ENCODE results near the gene MLIP.
"Not testable (repeated sequence)": the region's sequence is repeated elsewhere in the genome, so short reads cannot be mapped to it uniquely, and the experiment has no call there.

The MLIP gene

DNA sequence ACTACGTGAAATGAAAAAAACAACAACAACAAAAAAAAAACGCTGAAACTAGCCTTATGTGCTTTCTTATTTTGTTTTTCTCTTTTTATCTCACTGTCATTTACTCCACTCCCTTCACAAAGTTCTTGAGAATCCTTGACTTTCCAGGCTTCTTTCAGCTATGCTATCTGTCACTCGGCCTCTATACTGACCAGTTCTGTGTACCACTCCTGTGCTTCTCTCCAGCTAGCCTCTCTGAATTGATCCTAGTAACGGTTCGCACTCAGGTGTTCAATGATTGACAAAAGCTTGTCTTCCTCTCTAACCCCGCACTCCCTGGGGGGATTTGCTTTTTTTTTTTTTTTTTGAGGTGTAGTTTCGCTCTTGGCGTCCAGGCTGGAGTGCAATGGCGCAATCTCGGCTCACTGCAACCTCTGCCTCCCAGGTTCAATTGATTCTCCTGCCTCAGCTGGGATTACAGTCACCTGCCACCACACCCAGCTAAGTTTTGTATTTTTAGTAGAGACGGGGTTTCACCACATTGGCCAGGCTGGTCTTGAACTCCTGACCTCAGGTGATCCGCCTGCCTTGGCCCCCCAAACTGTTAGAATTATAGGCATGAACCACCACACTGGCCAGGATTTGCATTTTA lies 31.8 kb downstream of the MLIP start:
- no peak for DNase-seq

DNA sequence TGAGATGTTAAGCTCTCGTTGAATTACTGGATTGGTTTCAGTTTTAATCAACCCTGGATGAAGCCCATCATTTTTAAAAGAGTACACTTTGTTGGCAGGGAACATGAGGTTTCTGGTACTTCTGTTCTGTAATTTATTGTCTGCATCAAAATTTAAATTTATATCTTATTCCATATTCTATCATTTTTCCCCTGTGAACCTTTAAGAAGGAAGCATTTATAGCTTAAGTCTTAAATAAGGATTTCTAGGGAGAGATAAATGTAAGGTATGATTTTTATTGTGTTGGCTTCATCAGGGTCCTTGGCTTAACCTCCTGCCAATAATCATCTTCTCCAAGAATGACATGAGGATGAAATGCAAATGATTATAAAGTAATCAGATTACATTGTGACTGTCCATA lies 40.6 kb downstream of the MLIP start:
- no peak for DNase-seq

DNA sequence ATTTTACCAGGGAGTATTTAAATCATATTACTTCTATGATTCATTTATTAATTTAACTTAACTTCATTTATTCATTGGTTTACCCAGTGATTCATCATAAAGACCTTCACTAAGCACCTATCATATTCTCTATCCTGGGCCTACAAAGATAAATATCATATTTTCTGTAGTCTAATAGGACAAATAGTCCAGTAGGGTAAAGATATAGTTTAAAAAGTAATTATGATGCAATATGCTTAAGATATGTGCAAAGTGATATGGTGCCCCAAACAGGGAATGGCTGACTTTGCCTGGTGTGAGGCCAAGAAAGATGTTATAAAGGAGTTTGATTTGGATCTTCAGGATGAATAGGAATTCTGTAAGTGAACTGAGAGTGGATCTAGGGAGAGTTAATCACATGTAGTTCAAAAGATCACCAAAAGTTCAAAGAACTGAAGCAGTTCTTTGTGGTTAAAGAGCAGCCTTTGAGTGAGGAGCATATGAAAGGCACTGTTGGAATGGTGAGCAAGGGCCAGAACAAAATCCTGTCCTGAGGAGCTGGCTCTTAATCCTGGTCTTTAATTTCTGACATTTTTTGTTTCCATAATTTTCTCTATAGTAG lies 45.5 kb downstream of the MLIP start:
- no peak for DNase-seq

DNA sequence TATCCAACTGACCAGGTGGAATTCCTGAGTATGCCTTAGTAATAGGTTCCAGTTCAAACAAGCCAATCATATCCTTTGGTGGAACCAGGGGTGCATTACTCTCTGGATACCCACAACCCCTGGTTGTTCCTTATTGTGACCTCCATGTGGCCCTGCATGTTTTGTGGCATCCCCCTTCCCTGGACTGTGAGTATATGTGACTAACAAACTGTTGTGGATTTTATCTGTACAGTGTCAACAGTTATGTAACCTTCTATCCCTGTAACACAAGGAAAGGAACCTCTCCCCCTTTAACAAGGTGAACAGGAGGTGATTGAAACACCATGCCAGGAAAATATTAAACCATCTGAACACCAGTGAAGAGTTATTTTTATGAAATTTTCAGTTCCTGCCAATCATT lies 46.2 kb downstream of the MLIP start:
- DNase-seq: no peak

DNA sequence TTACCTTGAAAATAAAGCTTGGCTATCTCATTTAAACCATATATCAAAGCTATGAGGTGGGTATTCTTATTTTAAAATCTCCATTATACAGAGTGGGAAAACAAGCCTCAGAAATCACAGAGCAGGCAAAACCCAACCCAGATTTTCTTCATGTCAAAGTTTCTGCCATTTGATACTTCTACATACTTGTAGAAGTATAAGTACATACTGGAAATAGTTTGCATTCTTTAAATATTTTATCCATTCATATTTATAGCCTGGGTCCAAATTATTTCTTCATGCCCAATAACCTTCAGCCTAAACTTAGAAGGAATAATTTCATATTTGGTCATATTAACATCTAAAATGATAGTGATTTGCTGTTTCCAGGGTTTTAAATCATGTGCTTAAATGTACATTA lies 61.8 kb downstream of the MLIP start:
- DNase-seq: no peak

DNA sequence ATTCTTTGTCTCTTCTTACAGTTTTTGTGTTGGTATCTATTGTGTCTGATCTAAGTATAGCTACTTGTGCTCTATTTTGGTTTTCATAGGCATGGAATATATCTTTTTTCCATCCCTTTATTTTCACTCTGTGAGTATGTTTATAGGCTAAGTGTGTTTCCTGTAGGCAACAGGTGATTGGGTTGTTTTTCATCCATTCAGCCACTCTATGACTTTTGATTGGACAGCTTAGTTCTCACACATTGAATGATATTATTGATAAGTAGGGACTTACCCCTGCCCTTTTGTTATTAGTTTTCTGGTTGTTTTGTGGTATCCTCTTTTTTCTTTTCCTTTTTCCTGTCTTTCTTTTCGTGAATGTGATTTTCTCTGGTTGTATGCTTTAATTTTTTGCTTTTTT lies 67.9 kb downstream of the MLIP start:
- no peak for DNase-seq

DNA sequence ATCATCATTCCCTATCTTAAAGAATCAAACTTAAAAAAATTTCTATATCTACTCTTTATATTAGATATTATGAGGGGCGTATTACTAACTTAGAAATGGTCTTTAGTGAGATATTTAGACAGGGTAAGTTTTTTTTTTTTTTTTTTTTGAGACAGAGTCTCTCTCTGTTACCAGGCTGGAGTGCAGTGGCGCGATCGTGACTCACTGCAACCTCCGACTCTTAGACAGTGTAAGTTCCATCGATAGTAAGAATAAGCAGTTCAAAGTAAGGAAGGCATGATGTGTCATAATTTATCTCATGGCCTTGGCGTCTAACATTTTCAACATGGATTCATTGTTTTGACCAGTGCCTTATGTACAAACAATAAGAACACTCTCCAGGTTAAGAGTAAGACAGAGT lies 72.4 kb downstream of the MLIP start:
- DNase-seq: no peak

DNA sequence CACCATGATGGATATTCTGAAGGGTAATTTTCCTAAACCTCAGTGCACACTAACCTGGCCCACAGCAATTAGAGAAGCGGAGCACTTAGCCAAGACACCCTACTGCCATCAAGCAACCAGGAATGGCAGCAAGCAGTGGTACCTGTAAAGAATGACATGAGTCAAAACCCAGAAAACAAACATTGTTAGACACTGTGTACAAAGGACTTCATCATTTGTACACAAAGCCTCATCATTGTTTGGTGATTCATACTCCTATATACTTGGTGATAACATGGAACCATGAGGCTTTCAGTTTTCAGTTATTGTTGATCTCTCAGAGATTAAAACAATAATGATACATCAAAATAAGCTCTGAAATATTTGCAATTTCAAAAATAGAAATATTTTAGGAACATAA lies 74.6 kb downstream of the MLIP start:
- no peak for DNase-seq

DNA sequence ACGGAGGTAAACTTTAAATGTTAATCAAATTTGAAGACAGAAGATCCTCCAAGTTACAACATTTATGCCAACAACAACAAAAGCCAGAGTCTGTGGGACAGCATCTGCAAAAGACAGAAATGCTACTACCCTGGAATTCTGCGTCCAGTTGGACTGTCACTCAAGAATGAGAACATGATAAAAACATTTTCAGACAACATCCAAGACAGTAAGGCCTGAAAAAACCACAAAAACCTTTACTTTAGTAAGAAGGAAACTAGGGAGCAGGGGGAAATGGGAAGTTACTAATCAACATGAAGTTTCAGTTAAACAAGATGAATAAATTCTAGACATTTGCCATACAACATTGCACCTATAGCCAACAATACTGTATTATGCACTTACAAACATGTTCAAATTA lies 77.6 kb downstream of the MLIP start:
- DNase-seq: no peak

DNA sequence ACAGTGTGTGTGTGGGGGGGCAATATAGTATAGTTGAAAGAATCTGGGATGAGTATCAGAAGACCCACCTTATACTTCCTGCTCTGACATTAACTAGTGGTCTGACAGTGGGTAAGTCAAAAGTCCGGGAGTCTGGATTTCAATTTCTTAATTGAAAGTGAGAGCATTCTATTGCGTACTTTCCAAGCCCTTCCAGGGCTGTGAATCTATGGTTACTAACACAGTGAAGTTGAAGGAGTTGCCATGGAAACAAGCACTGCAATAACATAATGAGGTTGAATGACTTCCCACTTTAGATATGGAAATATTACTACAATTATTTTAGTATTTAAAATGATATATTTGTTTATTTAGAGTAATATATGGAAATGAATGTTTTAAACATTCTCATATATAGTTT lies 80.2 kb downstream of the MLIP start:
- no peak for DNase-seq

DNA sequence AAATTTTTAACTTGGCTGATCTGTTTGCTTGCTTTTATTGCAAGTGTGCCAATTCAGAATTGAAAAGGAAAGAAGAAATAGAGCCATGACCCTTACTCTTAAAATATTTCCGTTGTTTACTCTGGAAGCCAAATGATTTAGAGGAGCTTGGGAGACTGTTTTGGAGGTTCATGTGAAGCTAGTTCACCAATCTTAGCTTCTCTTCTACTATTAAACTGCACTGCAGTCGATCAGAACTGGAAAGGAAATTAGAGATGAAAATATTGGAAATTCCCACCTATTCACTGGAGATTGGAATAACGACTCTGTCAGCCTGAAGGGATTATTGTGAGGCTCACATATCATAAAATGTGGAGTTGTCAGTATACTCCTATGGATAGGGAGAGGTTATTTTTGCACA lies 81.8 kb downstream of the MLIP start:
- no peak for DNase-seq

DNA sequence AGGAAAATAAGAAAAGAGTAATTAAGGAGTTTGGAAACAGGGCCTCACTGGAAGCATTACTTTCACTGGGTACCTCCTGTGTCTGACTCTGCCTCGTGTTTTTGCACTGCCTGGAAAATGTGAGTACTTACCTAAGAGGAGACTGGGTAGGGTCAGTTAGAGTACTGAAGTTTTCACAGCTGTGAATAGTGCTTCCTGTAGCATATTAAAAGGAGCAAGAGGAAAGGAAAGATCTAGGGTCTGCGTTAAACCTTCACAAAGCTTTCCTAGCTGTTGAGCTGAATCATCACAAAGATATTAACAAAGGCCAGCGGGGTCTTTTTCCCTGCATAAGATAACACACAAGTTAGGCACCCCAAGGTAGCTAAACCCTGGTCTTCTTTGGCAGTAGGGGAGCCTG lies 82.3 kb downstream of the MLIP start:
- DNase-seq: no peak

DNA sequence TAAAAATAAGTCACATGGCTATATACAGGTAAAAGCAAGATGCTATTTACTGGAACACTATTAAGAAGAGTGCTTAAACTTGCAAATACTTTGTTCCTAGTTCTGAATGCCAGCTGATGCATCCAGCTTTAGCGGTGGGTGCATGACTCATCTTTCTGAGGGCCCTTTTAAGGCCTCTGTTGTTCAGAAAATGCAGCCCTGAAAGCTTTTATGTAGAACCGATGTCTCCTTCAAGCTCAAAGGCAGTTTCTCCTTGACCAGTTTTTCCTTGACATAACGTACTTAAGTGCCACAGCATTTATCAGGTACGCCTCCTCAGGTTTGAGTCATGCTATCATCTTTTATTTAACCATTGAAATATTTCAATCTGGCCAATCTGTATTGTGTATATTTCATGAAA lies 82.8 kb downstream of the MLIP start:
- DNase-seq: no peak

DNA sequence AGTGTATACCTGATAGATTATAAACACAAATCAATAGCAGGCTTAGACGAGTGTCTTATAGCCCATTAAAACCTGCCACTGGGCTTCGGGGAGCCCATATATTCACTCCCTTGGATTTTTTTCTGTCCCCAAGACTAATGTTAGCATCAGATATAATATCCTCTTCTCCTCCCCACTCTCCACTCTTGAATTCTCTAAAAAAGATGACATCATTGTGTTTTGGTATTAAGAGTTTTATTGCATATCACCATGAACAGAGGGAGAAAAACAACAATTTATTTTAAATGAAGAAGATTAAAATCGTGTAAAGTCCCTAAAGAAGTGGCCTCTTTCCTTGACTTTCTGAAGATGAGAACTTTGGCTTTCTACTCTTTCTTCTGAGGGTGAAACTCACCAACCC lies 84.4 kb downstream of the MLIP start:
- DNase-seq: no peak

DNA sequence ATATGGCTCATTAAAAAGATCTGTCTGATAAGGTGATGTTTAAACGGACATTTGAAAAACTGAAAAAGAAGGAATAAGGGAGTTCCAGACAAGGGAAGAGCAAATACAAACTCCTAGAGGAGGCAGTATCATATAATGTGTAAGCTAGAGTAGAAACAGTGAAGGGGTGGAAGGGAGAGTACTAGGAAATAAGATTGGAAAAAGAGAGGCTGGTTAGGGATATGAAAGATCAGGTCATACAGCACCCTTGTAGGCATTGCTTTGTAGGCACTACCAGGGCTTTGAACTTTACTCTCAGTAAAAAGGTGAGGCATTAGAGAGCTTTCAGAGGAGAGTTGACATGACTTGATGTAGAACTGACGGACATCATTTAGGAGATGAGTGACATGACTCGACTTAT lies 85.7 kb downstream of the MLIP start:
- no peak for DNase-seq

DNA sequence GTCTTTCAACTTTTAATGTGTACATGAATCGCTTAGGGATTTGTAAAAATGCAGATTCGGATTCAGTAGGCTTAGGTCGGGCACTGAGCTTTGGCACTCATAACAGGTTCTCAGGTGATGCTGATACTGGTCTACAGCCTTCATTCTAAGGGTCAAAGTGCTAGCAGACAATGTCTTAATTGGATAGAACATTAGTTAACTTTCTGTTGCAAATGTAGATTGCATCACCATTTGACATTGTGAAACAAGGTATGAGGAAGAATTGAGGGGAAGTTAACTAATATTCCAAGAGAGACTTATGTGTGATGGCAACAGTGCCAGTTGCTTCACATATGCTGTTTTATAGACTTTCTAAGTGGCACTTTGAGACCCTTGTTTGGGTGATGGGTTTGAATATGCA lies 86.9 kb downstream of the MLIP start:
- DNase-seq: no peak

DNA sequence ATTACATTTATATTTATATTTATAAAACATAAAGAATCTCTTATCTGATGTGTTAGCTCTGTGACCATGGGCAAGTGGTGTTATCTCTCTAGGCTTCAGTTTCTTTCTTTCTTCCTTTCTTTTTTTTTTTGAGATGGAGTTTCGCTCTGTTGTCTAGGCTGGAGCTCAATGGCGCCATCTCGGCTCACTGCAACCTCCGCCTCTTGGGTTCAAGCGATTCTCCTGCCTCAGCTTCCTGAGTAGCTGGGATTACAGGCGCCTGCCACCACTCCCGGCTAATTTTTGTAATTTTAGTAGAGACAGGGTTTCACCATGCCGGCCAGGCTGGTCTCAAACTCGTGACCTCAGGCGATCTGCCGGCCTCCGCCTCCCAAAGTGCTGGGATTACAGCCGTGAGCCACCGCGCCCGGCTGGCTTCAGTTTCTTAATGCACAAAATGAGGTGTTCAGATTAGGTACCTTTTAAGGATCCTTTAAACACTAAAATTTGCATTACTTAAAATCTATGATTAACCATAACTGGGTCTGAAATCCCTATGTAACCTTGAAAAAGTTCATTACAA lies 92.3 kb downstream of the MLIP start:
- not testable (repeated sequence) for DNase-seq

DNA sequence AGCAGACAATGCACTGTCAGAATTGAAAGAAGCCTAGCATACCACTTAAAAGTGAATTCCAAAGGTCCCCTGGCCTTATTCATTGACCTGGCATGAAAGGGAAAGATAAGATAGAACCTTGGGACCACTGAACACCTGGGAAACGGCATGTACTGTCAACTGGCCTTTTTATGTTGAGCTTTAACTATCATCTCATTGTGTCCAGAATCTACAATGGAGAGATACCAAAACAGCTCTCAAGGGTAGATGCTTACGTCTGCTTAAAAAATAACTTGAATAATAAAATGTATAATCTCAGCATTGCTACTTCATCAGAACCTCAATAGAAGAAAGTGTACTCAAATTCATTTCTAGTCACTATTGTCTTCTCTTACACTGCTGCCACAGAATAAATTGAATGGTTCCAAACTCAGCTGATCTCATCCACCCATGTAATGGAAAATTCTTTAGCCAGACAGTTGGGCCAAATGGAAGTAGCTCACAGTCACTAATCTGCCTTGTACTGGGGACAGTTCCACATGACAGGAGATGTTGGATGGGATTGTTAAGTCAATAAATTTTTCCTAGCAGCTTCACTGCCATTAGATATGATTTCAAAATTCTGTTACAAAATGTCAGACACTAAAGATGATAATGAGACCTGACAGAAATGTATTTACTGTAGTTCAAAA lies 93.8 kb downstream of the MLIP start:
- no peak for DNase-seq

DNA sequence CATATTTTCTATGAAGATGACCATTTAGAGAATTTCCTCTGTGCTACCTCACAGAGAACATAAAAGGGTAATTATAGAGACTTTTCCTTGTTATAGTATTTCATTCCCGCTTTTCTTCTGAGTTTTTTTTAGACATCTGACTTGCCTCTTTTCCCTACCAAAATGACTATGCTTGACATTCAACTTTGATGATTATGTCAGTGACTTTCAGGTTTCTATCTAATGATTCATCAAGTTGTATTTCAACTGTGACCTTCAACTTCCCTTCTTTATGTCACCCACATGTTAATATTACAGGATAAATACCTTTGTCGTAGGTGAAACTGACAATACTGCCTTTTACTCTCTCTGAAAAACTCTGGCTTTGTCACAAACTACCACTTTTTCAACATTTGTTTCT lies 95.3 kb downstream of the MLIP start:
- DNase-seq: no peak

DNA sequence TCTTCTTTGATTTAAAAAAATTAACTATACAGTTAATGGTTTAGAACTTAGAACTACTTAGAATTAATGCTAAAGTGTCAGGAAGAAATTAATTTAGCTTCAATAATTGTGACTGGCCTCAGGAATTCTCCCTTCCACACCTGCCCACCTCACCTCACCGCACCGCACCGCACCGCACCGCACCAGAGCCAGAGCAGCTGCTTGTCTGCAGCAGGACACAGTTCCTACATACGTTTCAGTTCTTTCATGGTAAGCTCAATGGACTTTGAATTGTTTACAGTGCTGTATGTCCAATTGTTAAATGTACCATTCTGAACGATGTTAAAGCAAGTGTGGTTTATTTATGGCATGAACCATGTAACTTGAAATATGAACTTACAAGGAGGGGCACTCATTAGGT lies 98.7 kb downstream of the MLIP start:
- not testable (repeated sequence) for DNase-seq

DNA sequence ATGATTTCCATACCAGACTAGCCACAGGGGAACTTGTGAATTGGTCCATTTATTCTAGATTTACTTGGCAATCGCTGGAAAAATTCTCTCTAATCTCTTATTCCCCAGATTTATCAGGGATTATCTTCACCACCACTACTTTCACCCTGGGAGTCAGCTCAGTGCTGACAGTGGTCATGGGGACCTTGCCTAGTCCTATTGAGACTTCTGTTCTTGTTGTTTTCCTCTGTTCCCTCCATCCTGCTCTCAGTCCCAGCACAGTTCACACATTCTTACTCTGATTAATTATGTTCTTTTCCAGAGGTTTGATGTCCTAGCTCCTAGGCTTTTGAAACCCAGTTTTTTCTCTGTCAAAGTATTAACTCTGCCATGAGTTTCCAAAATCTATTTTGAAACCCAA lies 103.0 kb downstream of the MLIP start:
- no peak for DNase-seq

DNA sequence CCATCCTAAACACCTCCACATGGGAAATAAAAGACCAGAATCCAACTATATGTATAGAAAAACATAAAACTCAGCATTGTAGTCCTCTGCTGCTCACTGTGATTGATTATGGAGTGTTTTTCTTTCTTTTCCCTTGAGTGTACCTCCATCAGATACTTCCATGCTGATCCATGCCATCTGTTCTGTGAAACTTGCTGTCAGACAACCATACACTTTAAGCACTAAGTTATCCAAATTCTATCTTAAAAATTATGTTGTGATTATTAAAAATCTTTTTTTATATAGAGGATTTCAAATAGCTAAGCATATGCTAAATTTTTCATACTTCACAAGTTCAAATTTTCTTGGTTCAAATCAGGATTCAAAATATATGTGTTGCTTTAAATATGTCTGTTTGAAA lies 105.1 kb downstream of the MLIP start:
- no peak for DNase-seq

DNA sequence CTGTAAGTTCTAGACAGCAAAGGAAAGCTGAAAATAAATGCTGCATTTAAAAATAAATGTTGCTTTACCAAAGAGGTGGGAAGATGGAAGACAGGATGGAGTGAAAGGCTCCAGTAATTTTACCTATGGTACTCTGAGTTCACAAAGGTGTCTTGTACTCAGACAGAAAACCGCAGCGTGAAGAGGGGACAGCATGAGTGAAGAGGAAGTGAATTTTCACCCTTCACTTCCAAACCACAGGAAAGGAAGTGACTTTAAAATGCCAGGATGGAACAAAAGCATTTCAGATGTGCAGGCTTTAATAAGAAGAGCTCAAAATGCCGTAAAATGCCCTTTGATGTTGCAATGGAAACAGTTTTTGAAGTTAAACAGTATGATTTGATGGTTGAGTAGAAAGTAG lies 105.8 kb downstream of the MLIP start:
- no peak for DNase-seq

DNA sequence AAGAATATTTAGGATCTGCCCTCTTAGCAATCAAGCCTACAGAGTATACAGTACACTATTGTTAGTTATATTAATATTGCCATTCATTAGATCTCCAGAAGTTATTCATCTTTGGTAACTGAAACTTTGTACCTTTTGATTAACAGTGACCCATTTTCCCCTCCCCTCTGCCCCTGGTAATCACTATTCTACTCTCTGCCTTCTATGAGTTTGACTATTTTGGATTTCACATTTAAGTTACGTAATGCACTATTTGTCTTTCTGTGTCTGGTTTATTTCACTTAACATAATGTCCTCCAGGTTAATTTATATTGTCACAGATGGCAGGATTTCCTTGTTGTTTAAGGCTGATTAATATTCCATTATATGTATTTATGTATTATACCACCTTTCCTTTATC lies 111.0 kb downstream of the MLIP start:
- no peak for DNase-seq

DNA sequence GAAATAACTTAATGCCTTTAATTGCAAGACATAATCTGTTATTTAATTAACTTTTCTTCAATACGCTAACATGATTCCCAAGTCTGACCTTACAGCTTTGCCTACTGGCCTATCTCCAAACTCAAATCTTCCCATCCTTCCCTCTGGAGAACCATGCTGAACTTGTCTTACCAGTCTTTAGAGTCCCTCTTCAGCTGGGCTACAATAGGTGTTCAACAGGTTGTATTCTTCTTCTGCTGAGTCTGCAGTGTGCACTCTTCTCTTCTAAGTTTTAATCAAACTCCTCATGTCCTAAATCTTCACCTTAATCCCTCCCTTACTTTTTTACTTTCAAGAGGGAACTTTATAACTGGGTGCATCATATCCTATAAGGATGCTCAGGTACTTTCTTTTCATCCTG lies 121.5 kb downstream of the MLIP start:
- DNase-seq: no peak
